ENCODE data around the gene RGCC. TPM values are rescaled to one million over a fixed set of nuclear protein-coding genes. Genes with fewer than 3 reads are reported as not detected.

The RGCC gene
- total and polyA plus RNA-seq, 9 of the 15 experiments (the other 6 are each of a cell fraction or from before 2014, with no cell fraction given), result 0.51 to 10.4 (median 5.8) TPM

GRCh38 chr13:41490371-41491015 is 33.1 kb downstream of the RGCC start:
- Histone ChIP-seq H4K20me1 (replicated peaks; ENCODE audit: control insufficient read depth, insufficient read depth, low read length) (no peaks in the 10 kb centered on the region), H3K36me3 (ENCODE audit: control insufficient read depth, insufficient read depth, low read length) (no peaks in the 10 kb centered on the region), H3K9me1 (ENCODE audit: control insufficient read depth, insufficient read depth, low read length) (no peaks in the 10 kb centered on the region), H3K27me3 (ENCODE audit: control insufficient read depth in 2 of 2, insufficient read depth in 2 of 2, low read length in 2 of 2) (no peaks in the 10 kb centered on the region), H2AFZ (ENCODE audit: low read depth, low read length) (no peak overlapping the region), H3K4me1 (replicated peaks in 1 of 2; ENCODE audit: control insufficient read depth in 2 of 2, insufficient read depth in 2 of 2, low read length in 2 of 2) (no peaks in the 10 kb centered on the region), H3K4me2 (ENCODE audit: insufficient read depth, low read length) (no peak overlapping the region), H3K9me3 (replicated peaks; ENCODE audit: control insufficient read depth, insufficient read depth, low read depth, low read length) (no peaks in the 10 kb centered on the region), H3K9ac (ENCODE audit: insufficient read depth in 1 of 2, low read depth in 2 of 2, low read length in 2 of 2) (no peak overlapping the region), H3K4me3 (no peak overlapping the region), H3K79me2 (ENCODE audit: control insufficient read depth, insufficient read depth, low read length) (no peaks in the 10 kb centered on the region), H3K27ac (ENCODE audit: extremely low read depth, low read depth, low read length) (no peak overlapping the region)
- intact Hi-C loops (cut with micrococcal nuclease) (no loop called here), in situ Hi-C loops (cut with MboI) (no loop called here)
- TF ChIP-seq DMBX1 (CRISPR knock-in tag; IDR thresholded peaks at IDR 0.05; ENCODE audit: borderline replicate concordance) (no peak), ZNF354B (CRISPR knock-in tag; IDR thresholded peaks at IDR 0.05) (no peak), HSF4 (CRISPR knock-in tag; IDR thresholded peaks at IDR 0.05; ENCODE audit: borderline replicate concordance) (no peak), TARDBP (IDR thresholded peaks at IDR 0.05) (no peak), CEBPB (tag; IDR thresholded peaks at IDR 0.05) (no peak), BCOR (IDR thresholded peaks at IDR 0.05) (no peak), OTX1 (CRISPR knock-in tag; IDR thresholded peaks at IDR 0.05) (no peak), KDM5B (IDR thresholded peaks at IDR 0.05; ENCODE audit: insufficient replicate concordance, low read depth, low read length) (no peak), RBBP5 (IDR thresholded peaks at IDR 0.05; ENCODE audit: borderline replicate concordance, insufficient read depth, low read length, poor library complexity, severe bottlenecking) (no peak)
- TF ChIP-seq, protein P1, sequence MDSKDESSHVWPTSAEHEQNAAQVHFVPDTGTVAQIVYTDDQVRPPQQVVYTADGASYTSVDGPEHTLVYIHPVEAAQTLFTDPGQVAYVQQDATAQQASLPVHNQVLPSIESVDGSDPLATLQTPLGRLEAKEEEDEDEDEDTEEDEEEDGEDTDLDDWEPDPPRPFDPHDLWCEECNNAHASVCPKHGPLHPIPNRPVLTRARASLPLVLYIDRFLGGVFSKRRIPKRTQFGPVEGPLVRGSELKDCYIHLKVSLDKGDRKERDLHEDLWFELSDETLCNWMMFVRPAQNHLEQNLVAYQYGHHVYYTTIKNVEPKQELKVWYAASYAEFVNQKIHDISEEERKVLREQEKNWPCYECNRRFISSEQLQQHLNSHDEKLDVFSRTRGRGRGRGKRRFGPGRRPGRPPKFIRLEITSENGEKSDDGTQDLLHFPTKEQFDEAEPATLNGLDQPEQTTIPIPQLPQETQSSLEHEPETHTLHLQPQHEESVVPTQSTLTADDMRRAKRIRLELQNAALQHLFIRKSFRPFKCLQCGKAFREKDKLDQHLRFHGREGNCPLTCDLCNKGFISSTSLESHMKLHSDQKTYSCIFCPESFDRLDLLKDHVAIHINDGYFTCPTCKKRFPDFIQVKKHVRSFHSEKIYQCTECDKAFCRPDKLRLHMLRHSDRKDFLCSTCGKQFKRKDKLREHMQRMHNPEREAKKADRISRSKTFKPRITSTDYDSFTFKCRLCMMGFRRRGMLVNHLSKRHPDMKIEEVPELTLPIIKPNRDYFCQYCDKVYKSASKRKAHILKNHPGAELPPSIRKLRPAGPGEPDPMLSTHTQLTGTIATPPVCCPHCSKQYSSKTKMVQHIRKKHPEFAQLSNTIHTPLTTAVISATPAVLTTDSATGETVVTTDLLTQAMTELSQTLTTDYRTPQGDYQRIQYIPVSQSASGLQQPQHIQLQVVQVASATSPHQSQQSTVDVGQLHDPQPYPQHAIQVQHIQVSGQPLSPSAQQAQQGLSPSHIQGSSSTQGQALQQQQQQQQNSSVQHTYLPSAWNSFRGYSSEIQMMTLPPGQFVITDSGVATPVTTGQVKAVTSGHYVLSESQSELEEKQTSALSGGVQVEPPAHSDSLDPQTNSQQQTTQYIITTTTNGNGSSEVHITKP (IDR thresholded peaks at IDR 0.05; ENCODE audit: partially characterized antibody), result no peak
- TF ChIP-seq, protein P2, sequence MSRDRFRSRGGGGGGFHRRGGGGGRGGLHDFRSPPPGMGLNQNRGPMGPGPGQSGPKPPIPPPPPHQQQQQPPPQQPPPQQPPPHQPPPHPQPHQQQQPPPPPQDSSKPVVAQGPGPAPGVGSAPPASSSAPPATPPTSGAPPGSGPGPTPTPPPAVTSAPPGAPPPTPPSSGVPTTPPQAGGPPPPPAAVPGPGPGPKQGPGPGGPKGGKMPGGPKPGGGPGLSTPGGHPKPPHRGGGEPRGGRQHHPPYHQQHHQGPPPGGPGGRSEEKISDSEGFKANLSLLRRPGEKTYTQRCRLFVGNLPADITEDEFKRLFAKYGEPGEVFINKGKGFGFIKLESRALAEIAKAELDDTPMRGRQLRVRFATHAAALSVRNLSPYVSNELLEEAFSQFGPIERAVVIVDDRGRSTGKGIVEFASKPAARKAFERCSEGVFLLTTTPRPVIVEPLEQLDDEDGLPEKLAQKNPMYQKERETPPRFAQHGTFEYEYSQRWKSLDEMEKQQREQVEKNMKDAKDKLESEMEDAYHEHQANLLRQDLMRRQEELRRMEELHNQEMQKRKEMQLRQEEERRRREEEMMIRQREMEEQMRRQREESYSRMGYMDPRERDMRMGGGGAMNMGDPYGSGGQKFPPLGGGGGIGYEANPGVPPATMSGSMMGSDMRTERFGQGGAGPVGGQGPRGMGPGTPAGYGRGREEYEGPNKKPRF (IDR thresholded peaks at IDR 0.05; ENCODE audit: low read depth, low read length), result no peak
- BruUV-seq (replicated peaks), result no TSS peak
- no peak for FAIRE-seq
- DNase-seq (ENCODE audit: extremely low read depth in 1 of 4, low spot score in 3 of 4), result no peak
- 3% methylated on average over 3 of the region's 3 CpGs for WGBS (ENCODE audit: insufficient coverage, low coverage, missing lambda C conversion rate)
- ChIA-PET POLR2A (no interaction called here), CTCF (ENCODE audit: low intra/inter-chr PET ratio) (no interaction called here)
- ATAC-seq, result no peak

Data from K562 (cell line).